GM21447 (cell line): Measurements from ENCODE around the gene RORB.

Experiments used
- ATAC-seq: cut with Tn5 transposase; IDR thresholded peaks from one replicate; pipeline ENCODE4 v1.9.1; 2021; ENCODE audit not compliant: unreplicated experiment

RORB gene

DNA sequence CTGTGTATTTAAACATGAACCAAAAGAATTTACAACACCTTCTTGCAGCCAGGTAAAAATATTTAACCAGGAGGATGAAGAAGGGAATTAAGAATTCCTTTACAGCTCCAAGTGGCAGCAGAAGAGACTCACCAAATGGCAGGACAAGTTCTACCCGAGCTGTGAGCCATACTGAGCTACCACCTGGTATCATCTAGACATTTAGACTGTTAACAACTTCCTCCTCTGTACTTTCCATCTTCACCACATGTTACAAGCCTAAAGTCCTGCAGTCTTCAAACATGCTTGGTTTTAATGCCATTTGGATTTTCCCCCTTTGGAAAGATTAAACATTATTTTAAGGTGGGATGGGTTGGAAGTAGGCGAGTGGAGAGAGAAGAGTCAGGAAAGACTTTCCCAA is 200.4 kb downstream of the RORB start:
- no peak for ATAC-seq

DNA sequence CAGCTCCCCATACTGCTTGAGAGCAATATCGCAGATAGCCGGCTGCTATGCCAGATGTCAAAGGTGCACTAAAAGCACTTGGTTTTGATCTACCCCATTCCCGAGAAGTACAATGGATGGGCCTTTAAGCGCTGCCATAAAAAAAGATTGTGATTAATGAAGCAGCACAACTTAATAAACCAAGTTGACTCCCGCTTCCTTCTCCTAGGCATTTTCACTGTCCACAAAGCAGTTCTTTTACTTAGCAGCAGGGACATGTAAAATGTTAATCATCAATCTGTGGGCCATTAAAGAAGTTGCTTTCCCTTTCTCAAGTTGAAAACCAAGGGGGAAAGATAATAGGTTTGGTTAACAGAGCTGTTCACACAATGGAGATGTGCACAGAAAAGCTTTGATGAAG is 214.2 kb downstream of the RORB start:
- ATAC-seq = no peak

DNA sequence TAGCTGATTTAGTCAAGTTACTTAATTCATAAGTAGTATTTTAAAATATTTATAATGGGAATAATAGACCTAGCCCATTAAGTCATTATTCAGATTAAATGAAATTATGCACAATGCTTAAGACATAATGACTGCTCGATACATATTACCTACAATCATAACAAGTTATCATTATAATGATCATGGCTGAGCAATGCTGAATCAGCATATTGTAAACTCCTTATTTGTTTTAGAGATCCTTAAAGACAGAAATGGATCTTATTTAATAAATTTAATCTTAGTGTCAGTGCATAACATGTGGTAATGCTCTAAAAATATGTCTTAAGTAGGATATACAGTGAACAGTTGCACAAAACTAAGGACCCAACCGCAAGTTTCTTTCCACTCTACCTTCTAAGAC is 221.6 kb downstream of the RORB start:
- ATAC-seq = no peak

DNA sequence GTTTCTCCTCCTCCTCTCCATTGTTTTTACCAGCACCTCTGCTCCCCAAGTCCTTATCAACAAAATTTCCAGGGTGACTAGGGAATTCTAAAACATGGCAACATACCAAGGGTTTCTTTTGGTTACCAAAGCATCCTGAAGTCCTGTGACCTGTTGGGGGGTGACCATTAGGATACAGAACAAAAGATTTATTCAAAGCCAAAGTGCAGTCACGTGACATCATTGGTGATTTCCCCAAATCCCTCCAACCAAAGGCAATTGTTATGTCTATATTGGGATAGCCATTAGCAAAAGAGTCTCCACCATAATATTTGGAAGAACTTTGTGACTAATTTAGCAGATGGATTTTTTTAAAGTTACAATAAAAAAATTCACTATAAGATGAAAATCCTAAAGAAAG is 222.2 kb downstream of the RORB start:
- no peak for ATAC-seq

DNA sequence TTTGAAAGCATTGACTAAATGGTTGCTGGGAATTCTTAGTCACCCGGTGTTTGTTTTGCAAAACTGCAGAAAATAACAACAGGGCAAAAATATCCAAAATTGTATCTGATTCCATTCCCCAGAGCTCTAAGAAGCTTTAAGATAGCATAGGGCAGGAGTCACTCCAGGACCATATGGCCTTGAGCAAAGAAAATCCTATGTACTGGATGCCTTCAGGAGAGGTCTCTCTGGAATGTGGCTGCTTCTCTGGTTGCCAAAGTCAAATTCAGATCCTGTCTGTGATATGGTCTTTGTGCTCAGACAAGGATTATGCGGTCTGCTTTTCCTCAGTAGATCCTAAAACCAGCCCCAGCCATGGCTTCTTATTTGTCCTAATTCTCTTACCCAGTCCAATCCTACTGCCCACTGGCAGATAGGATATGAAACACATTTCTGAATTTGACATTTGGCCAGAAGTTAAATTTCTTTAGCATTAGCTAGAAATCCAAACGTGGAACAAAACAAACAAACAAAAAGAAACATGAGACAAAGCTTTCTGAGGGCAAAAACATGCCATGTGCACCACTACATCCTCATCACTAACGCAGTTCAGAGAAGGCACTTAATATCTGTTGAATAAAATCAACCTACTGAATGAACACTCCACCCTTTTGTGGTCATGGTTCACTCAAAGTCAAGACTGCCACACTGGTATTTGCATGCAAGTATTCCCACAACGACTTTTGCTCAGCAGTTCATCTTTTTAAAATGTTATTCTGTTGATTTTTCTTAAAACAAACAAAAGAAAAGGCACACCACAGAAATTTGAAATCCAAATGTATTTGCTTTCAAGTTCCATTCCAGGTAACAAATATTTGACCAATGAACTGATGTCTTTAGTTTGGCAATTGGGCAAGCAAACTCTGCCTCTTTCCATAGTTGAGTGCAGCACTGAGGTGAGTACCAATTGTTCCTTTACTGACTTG is 224.8 kb downstream of the RORB start:
- ATAC-seq = no peak

DNA sequence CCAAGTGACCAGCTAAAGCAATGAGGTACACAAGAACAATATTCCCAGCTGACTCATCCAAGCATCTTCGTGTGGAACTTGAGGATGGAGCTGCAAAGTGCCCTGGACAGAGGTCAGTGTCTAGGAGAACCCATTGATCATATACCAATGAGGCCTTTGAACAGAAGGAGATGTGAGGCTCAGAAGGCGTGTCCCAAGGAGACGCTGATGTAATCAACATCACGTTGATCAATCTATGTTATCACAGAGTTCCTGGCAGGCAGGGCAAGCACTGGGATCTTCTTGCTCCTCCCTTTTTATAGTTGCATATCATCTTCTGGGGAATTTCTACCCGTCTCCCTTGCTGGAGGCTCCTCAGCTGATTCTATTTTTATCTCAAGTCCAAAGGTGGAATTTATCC is 227.2 kb downstream of the RORB start:
- ATAC-seq = no peak

DNA sequence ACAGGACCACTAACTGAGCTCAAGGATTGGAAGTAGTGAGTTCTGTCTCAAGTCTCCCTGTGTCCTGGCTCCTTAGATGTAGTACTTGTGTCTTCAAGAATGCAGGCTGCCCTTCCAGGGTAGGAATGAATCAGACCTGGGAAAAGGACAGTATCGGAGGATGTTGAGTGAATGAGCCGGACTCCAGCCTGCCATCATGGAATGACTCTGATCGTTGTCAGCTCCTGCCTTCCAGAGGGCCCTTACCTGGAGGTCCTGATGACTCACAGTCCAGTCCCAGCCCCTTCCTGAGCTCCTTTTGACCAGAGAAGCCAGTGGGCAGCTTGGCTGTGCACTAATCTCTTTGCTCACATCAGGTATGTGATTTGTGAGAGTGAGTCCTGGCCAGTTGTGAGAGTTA is 229.4 kb downstream of the RORB start:
- ATAC-seq = no peak

DNA sequence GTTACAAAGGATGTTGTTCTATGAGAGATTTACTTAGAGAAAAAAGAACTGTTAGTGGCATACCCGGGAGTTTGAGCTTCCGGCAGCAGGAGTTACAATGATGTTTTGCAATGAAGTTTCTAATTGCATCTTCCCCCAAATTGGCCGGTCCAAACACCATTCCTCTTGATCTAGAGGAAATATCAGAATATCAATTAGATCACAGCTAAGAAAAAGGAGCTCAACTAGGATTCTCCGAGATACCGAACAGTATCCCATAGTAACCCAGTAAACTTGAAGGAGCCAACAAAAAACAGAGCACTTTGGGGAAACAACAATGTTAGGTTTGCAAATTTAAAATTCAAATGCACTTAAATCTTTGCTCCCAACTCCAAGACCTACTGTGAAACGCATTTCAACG is 231.0 kb downstream of the RORB start:
- no peak for ATAC-seq

DNA sequence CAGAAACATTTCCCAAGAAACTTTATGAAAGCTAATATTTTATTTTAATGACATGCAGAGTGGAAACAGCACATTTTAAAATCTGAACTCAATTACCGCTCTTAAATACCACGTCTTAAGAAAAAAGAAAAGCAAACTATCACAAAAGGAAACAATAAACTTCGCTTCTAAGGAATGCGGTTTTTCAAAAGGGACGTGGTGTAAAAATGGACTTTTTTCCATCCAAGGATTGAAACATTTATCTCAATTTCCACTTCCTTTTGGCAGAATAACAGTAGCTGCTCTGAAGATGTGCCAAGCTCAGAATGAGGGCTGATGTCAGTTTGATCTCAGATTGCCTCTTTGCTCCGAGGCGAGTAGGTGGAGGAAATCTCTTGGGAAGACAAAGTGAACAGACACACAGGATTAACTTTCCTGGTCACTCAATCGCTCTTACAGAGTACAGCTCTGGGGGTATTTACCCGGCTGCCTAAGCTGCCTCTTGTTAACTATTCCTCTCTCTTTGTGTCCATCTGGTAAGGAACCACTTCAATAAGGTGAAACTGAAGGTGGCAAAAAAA is 232.1 kb downstream of the RORB start:
- no peak for ATAC-seq

DNA sequence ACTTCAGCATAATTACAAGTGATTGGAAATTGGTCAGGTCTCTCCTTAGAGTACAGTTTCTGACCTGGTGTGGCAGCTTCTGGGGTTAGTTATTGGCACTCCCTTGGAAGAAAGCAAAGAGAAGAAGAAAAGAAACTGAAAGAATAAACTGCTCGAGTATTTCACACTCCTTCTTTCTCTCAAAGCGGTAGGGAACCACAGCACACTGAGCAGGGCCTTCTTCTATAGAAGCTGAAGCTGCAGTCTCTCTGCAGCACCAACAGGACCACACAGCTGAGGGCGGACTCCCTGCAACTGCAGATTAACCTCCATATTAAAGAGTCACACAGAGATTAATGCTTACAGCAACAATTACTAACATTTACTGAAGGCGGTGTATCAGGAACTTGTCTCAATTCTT is 238.6 kb downstream of the RORB start:
- no peak for ATAC-seq

DNA sequence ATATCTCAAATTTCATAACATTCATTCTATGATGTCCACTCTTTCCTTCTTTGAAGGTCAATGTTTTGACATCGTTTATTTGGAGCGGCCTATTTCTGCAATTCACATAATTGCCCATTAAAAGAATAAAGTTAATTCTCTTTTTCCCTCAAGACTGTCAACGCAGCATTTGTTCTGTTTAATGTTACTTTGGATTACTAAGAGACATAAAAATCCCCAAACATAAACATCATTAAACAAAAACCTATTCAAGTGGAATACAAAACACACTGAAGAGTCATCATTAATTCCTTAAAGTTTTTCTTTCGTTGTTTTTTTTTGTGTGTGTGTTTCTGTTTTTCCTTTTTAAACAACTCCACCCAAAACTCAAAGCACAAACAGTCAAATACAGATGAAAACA is 239.5 kb downstream of the RORB start:
- ATAC-seq = no peak

DNA sequence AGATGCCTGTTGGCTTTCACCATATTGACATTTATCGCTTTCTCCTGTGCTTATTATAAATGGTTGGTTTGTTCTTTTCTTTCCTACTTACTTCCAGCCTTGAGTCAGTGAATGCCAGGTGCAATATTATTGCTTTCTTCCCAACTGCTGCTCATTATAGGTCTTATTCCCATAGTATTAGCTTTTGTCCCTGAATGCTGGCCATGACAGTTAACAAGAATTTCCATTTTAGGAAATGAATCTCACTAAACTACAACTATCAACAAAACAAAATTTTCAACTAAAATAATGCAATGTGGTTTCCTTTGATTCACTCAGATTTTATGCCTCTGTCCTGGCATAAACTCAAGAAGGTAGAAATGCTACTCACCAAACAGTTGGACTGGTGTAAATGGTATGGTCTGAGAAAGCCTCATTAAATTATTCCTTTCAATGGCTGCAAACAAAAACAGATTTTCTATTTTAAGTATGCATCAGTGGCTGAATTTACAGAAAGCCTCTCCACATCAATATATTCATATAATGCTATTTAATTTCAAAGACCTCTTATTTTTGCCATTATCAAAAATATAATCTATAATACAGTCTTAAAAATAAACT is 245.2 kb downstream of the RORB start:
- no peak for ATAC-seq
